Measurements from ENCODE around the gene CYP24A1. TPM values are rescaled to one million over a fixed set of nuclear protein-coding genes. Genes with fewer than 3 reads are reported as not detected.

CYP24A1 gene
- total and polyA plus RNA-seq, 2 of the 13 experiments (the other 11 are each of a cell fraction or from before 2014, with no cell fraction given): 9.4 to 32.7 TPM

DNA sequence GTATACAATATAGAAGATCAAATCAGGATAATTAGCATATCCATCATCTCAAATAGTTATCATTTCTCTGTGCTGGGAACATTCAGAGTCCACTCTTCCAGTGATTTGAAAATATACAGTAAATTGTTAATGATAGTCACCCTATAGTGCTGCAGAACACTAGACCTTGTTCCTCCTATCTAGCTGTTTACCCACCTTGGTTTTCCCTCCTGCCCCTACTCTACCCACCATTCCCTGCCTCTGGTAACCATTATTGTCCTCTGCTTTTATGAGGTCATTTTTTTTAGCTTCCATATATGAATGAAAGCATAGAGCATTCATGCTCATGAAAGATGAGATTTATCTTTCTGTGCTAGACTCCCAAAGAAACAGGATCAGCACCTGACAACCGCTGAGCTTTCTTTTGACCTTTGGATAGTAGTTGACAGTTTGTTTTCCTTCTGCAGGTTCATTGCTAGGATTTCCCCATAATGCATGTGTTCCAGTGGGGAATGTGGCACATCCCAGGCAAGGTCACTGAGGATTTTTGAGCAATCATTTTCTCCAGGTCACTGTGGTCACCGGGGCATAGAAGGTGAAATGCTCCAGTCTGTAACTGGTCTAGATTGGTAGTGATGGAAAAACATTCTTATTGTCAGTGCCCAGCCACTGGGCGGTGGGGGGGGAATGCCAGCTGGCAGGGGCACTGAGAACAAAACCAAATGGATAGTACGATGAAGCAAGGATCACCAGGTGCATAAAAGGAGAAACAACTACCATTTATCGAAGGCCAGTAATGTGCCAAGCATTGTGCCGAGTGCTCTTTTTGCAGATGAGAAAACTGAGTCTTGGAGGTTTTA is 69.8 kb downstream of the CYP24A1 start (continued):
- TF ChIP-seq ZNF281 (CRISPR knock-in tag; IDR thresholded peaks at IDR 0.05; ENCODE audit: borderline replicate concordance) (peak; percentile 87), ZNF557 (CRISPR knock-in tag; IDR thresholded peaks at IDR 0.05) (no peak), ZNF431 (CRISPR knock-in tag; IDR thresholded peaks at IDR 0.05; ENCODE audit: borderline replicate concordance, low read depth) (no peak), SYNCRIP (IDR thresholded peaks at IDR 0.05; ENCODE audit: insufficient read depth, low read depth, low read length) (no peak), ZNF772 (CRISPR knock-in tag; IDR thresholded peaks at IDR 0.05) (peak; percentile 77), KDM2A (CRISPR knock-in tag; IDR thresholded peaks at IDR 0.05; ENCODE audit: borderline replicate concordance, low read depth) (peak; percentile 59), NPAS2 (CRISPR knock-in tag; IDR thresholded peaks at IDR 0.05; ENCODE audit: borderline replicate concordance) (no peak), TOE1 (CRISPR knock-in tag; IDR thresholded peaks at IDR 0.05) (peak; percentile 89; the same call in 1 of the 2 replicates), ZBTB39 (CRISPR knock-in tag; IDR thresholded peaks at IDR 0.05) (no peak), GTF2F1 (IDR thresholded peaks at IDR 0.05; ENCODE audit: low read length) (no peak), ZNF691 (CRISPR knock-in tag; IDR thresholded peaks at IDR 0.05; ENCODE audit: borderline replicate concordance, low read depth) (peak; percentile 86; the same call in 1 of the 2 replicates), ZZZ3 (CRISPR knock-in tag; IDR thresholded peaks at IDR 0.05; ENCODE audit: borderline replicate concordance) (peak; percentile 38; the same call in 1 of the 2 replicates), HOXA9 (CRISPR knock-in tag; IDR thresholded peaks at IDR 0.05; ENCODE audit: borderline replicate concordance) (peak; percentile 85; the same call in 1 of the 2 replicates), MEF2D (CRISPR knock-in tag; IDR thresholded peaks at IDR 0.05) (peak; percentile 96; the same call in 1 of the 2 replicates), ZNF589 (CRISPR knock-in tag; conservative IDR thresholded peaks at IDR 0.05) (0 out of 2 replicates have a peak, but pooled peaks have one; percentile 46), ZNF207 (IDR thresholded peaks at IDR 0.05; ENCODE audit: borderline replicate concordance) (no peak), ZMYM4 (CRISPR knock-in tag; IDR thresholded peaks at IDR 0.05) (peak; percentile 96), RBAK (CRISPR knock-in tag; IDR thresholded peaks at IDR 0.05) (no peak), TEAD3 (CRISPR knock-in tag; optimal IDR thresholded peaks at IDR 0.05; ENCODE audit: borderline replicate concordance) (peak; percentile 99), CHD2 (IDR thresholded peaks at IDR 0.05; ENCODE audit: low read depth, low read length) (no peak)
- TF ChIP-seq, protein P1, sequence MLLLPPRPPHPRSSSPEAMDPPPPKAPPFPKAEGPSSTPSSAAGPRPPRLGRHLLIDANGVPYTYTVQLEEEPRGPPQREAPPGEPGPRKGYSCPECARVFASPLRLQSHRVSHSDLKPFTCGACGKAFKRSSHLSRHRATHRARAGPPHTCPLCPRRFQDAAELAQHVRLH (CRISPR knock-in tag; IDR thresholded peaks at IDR 0.05; ENCODE audit: borderline replicate concordance, low read depth): peak; percentile 97
- TF ChIP-seq, protein P2, sequence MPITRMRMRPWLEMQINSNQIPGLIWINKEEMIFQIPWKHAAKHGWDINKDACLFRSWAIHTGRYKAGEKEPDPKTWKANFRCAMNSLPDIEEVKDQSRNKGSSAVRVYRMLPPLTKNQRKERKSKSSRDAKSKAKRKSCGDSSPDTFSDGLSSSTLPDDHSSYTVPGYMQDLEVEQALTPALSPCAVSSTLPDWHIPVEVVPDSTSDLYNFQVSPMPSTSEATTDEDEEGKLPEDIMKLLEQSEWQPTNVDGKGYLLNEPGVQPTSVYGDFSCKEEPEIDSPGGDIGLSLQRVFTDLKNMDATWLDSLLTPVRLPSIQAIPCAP (CRISPR knock-in tag; IDR thresholded peaks at IDR 0.05; ENCODE audit: low read depth): no peak
